PC-3 (cell line): ENCODE results near the gene PLCD1.

Experiments
- EZH2phosphoT487 ChIP-seq: fragments of 300-600 bp; sonication (generic); IDR thresholded peaks from 2 replicates; pipeline ENCODE4 v1.6.1; 2018; ENCODE audit warnings: mild to moderate bottlenecking, antibody characterized with exemption, low read length, borderline replicate concordance
- TF ChIP-seq, protein P1 (sequence below): fragments of 300-600 bp; sonication (generic); conservative IDR thresholded peaks from 2 replicates; pipeline ENCODE4 v1.5.1; 2017; ENCODE audit warnings: antibody characterized with exemption, low read depth, mild to moderate bottlenecking, low read length

DNA sequence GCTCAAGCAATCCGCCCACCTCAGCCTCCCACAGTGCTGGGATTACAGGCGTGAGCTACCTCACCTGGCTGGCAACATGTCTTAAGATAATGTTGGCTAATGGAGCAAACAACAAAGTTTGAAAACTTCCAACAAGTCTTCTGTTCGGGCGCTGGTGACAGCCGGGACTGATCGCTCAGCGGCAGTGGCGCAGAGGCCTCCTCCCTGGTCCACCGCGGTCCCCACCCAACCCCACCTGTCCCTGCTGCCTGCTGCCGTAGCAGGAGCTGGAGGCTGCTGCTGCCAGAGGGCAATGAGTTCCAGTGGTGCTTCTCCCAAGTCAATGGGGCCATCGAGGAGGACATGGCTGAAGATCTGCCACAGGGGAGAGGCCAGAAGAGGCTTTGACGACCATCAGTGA is 21.7 kb upstream of the PLCD1 start:
- TF ChIP-seq, protein P1, sequence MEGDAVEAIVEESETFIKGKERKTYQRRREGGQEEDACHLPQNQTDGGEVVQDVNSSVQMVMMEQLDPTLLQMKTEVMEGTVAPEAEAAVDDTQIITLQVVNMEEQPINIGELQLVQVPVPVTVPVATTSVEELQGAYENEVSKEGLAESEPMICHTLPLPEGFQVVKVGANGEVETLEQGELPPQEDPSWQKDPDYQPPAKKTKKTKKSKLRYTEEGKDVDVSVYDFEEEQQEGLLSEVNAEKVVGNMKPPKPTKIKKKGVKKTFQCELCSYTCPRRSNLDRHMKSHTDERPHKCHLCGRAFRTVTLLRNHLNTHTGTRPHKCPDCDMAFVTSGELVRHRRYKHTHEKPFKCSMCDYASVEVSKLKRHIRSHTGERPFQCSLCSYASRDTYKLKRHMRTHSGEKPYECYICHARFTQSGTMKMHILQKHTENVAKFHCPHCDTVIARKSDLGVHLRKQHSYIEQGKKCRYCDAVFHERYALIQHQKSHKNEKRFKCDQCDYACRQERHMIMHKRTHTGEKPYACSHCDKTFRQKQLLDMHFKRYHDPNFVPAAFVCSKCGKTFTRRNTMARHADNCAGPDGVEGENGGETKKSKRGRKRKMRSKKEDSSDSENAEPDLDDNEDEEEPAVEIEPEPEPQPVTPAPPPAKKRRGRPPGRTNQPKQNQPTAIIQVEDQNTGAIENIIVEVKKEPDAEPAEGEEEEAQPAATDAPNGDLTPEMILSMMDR = no peak
- no peak for TF ChIP-seq EZH2phosphoT487
